GM23338 (cell line): ENCODE results near the gene MAGEH1. TPM values are rescaled to one million over a fixed set of nuclear protein-coding genes. Genes with fewer than 3 reads are reported as not detected.

Experiments
- ATAC-seq: fragments of 200-7000 bp; cut with Tn5 transposase; 3 replicates; pipeline ENCODE4 v1.9.1; 2020
- DNase-seq: peaks from one replicate; pipeline ENCODE4 v3.0.0-alpha.2; 2015; ENCODE audit warnings: low spot score
- H2AFZ ChIP-seq: fragments of 200-600 bp; sonication (generic); 2 replicates; pipeline ENCODE4 v1.8.0; 2016; ENCODE audit warnings: antibody characterized with exemption, mild to moderate bottlenecking, moderate library complexity
- H3F3A ChIP-seq: fragments of 200-600 bp; sonication (generic); replicated peaks from 2 replicates; pipeline ENCODE4 v1.8.0; 2017; ENCODE audit warnings: antibody characterized with exemption, mixed run types, low read depth
- H3K27ac ChIP-seq: fragments of 200-600 bp; sonication (generic); 2 replicates; pipeline ENCODE4 v1.6.1; 2016; ENCODE audit warnings: low read depth
- H3K27me3 ChIP-seq: fragments of 200-600 bp; sonication (generic); 2 replicates; pipeline ENCODE4 v1.8.0; 2016; ENCODE audit warnings: mild to moderate bottlenecking, mixed run types, moderate library complexity; ENCODE audit not compliant: insufficient read depth
- H3K36me3 ChIP-seq: fragments of 200-600 bp; sonication (generic); 2 replicates; pipeline ENCODE4 v1.8.0; 2016; ENCODE audit warnings: mild to moderate bottlenecking; ENCODE audit not compliant: insufficient read depth
- H3K4me1 ChIP-seq: fragments of 200-600 bp; sonication (generic); 2 replicates; pipeline ENCODE4 v1.8.0; 2016; ENCODE audit warnings: mild to moderate bottlenecking, moderate library complexity; ENCODE audit not compliant: insufficient read depth
- H3K4me2 ChIP-seq: fragments of 200-600 bp; sonication (generic); 2 replicates; pipeline ENCODE4 v1.7.1; 2017; ENCODE audit warnings: mixed run types
- H3K4me3 ChIP-seq: fragments of 200-600 bp; sonication (generic); 2 replicates; pipeline ENCODE4 v1.6.1; 2016; ENCODE audit warnings: mixed run types
- H3K79me2 ChIP-seq: fragments of 200-600 bp; sonication (generic); replicated peaks from 2 replicates; pipeline ENCODE4 v1.8.0; 2017; ENCODE audit warnings: mild to moderate bottlenecking; ENCODE audit not compliant: insufficient read depth
- H3K9me2 ChIP-seq: fragments of 200-600 bp; sonication (generic); 2 replicates; pipeline ENCODE4 v1.8.0; 2017; ENCODE audit not compliant: insufficient read depth
- H4K20me1 ChIP-seq: fragments of 200-600 bp; sonication (generic); replicated peaks from 2 replicates; pipeline ENCODE4 v1.8.0; 2017; ENCODE audit warnings: mild to moderate bottlenecking; ENCODE audit not compliant: insufficient read depth
- H3K27ac Mint-ChIP-seq: 2 replicates; pipeline ENCODE4 v1.8.0; 2020; ENCODE audit warnings: inconsistent platforms, mild to moderate bottlenecking, moderate library complexity, mixed read lengths
- H3K27me3 Mint-ChIP-seq: 3 replicates; pipeline ENCODE4 v1.8.0; 2022; ENCODE audit warnings: low read depth, mild to moderate bottlenecking, moderate library complexity, mixed read lengths, inconsistent platforms; ENCODE audit not compliant: insufficient read depth, poor library complexity
- H3K36me3 Mint-ChIP-seq: 3 replicates; pipeline ENCODE4 v1.8.0; 2021; ENCODE audit warnings: low read depth, mild to moderate bottlenecking, inconsistent platforms, moderate library complexity, mixed read lengths
- H3K4me1 Mint-ChIP-seq: 3 replicates; pipeline ENCODE4 v1.8.0; 2020; ENCODE audit warnings: mild to moderate bottlenecking, inconsistent platforms, mixed read lengths
- H3K4me3 Mint-ChIP-seq: 3 replicates; pipeline ENCODE4 v1.8.0; 2021; ENCODE audit warnings: moderate library complexity, mild to moderate bottlenecking, inconsistent platforms, mixed read lengths
- H3K9me3 Mint-ChIP-seq: 3 replicates; pipeline ENCODE4 v1.8.0; 2020; ENCODE audit warnings: moderate library complexity, mild to moderate bottlenecking, inconsistent platforms, mixed read lengths
- CTCF ChIP-seq, 2 experiments: fragments of 200-600 bp in 1 of 2; sonication (generic) in 1 of 2; conservative IDR thresholded peaks; 2 replicates each; pipeline versions ENCODE4 v1.5.1 to v1.6.1; 2016 to 2017; ENCODE audit warnings: antibody characterized with exemption in 2 of 2, low read depth in 2 of 2, mild to moderate bottlenecking in 2 of 2, moderate library complexity in 1 of 2
- ETS1 ChIP-seq: IDR thresholded peaks from 2 replicates; pipeline ENCODE4 v1.6.1; 2016; ENCODE audit warnings: antibody characterized with exemption
- NANOG ChIP-seq: IDR thresholded peaks from 2 replicates; pipeline ENCODE4 v1.6.1; 2016; ENCODE audit warnings: antibody characterized with exemption, borderline replicate concordance
- POLR2AphosphoS5 ChIP-seq: IDR thresholded peaks from 2 replicates; pipeline ENCODE4 v1.6.1; 2016; ENCODE audit warnings: antibody characterized with exemption, low read depth
- STAT1 ChIP-seq: IDR thresholded peaks from one replicate; pipeline ENCODE4 v1.6.1; 2016; ENCODE audit warnings: antibody characterized with exemption; ENCODE audit not compliant: unreplicated experiment
- ZNF331 ChIP-seq: fragments of 250-450 bp; sonication (Bioruptor Pico); IDR thresholded peaks from 2 replicates; pipeline ENCODE4 v1.5.0; 2020; ENCODE audit warnings: low read depth, mild to moderate bottlenecking, moderate library complexity
- ZNF462 ChIP-seq: fragments of 250-450 bp; sonication (Bioruptor Pico); IDR thresholded peaks from 2 replicates; pipeline ENCODE4 v1.5.0; 2020; ENCODE audit warnings: mild to moderate bottlenecking, moderate library complexity
- polyA plus RNA-seq: library from polyadenylated mRNA; unstranded; fragments of >200 nt; fragmentation: Nextera tagmentation; extraction: Ambion mirVana; gene quantifications from 2 replicates; pipeline ENCODE4 v1.2.1, GENCODE V29; 2016
- total RNA-seq: library from RNA; depleted of rRNA; stranded (reverse); fragments of >200 nt; shearing (Covaris generic); gene quantifications from 2 replicates; pipeline ENCODE4 v1.2.3, GENCODE V29; 2014

Gene MAGEH1
- total and polyA plus RNA-seq, 2 experiments from 2014 or later: 14.0 to 15.0 TPM

- TF ChIP-seq STAT1 (no peak), POLR2AphosphoS5 (no peak), ZNF331 (no peak), CTCF (conservative IDR thresholded peaks at IDR 0.05; ENCODE audit: low read depth in 2 of 2) (no peak), NANOG (no peak)
Observed at GRCh38 chrX:55488006-55488592, 36.2 kb downstream of the MAGEH1 start (continued).

GRCh38 chrX:55488593-55489313, 36.8 kb downstream of the MAGEH1 start:
- Histone ChIP-seq H3K27me3 (no peaks in the 10 kb centered on the region), H3K79me2 (no peaks in the 10 kb centered on the region), H2AFZ (no peak overlapping the region; the same call in 1 of the 2 replicates), H3K4me3 (peak overlapping the region; percentile 77), H3F3A (no peaks in the 10 kb centered on the region), H3K4me1 (0 out of 2 replicates have a peak, but pooled peaks cover 6% of the 10 kb centered on the region), H3K36me3 (no peaks in the 10 kb centered on the region), H3K4me2 (peak overlapping the region; percentile 80), H4K20me1 (no peaks in the 10 kb centered on the region), H3K27ac (peak overlapping the region; percentile 95), H3K9me2 (no peaks in the 10 kb centered on the region)
- Mint-ChIP-seq H3K36me3 (peaks cover 12% of the 10 kb centered on the region), H3K4me3 (peak overlapping the region; percentile 97), H3K27ac (peak overlapping the region; percentile 98), H3K4me1 (peaks cover 8% of the 10 kb centered on the region; the same call in 1 of the 3 replicates), H3K27me3 (no peaks in the 10 kb centered on the region), H3K9me3 (no peaks in the 10 kb centered on the region)
- peak; percentile 65 for DNase-seq
- no peak for TF ChIP-seq ETS1
- peak; percentile 23; the same call in 1 of the 2 replicates for TF ChIP-seq POLR2AphosphoS5
- ATAC-seq: peak; percentile 81

- no peaks in the 10 kb centered on the region for H3K27me3 Mint-ChIP-seq
- H3K4me2 ChIP-seq: peak within 1 kb of the TSS; percentile 80
- peaks cover 8% of the 10 kb centered on the region; the same call in 1 of the 3 replicates for H3K4me1 Mint-ChIP-seq
- peaks cover 12% of the 10 kb centered on the region for H3K36me3 Mint-ChIP-seq
- H3K27me3 ChIP-seq: no peaks in the 10 kb centered on the region
- H3K27ac Mint-ChIP-seq: peak within 1 kb of the TSS; percentile 98
- H3K36me3 ChIP-seq: no peaks in the 10 kb centered on the region
- no peaks in the 10 kb centered on the region for H3F3A ChIP-seq
- no peaks in the 10 kb centered on the region for H3K9me3 Mint-ChIP-seq
- 0 out of 2 replicates have a peak, but pooled peaks cover 6% of the 10 kb centered on the region for H3K4me1 ChIP-seq
- peak within 1 kb of the TSS; percentile 97 for H3K4me3 Mint-ChIP-seq
- peak within 1 kb of the TSS; percentile 18; the same call in 1 of the 2 replicates for H2AFZ ChIP-seq
- H3K27ac ChIP-seq: peak within 1 kb of the TSS; percentile 95
- H3K79me2 ChIP-seq: no peaks in the 10 kb centered on the region
- ATAC-seq (peak; percentile 84), DNase-seq (peak; percentile 73)
- H4K20me1 ChIP-seq: no peaks in the 10 kb centered on the region
- H3K4me3 ChIP-seq: peak within 1 kb of the TSS; percentile 77
- no peaks in the 10 kb centered on the region for H3K9me2 ChIP-seq
- TF ChIP-seq POLR2AphosphoS5 (0 out of 2 replicates have a peak, but pooled peaks have one; percentile 28), ZNF462 (CRISPR knock-in tag) (no peak)
Observed at GRCh38 chrX:55489314-55490009, 37.5 kb downstream of the MAGEH1 start, which contains the start of gene USP51. USP51 (minus strand) TSS chrX:55489848; CDS start chrX:55488939, 909 bp downstream.
